Right lobe of liver (tissue), 4 donors: Measurements from ENCODE around the gene ZNF862.

Experiments
- POLR2A ChIP-seq: fragments of 450-650 bp; IDR thresholded peaks from one replicate; pipeline ENCODE4 v1.6.1; 2017; ENCODE audit warnings: antibody characterized with exemption, mild to moderate bottlenecking
- TF ChIP-seq, protein P1 (sequence below), 4 donors: fragments of 200-600 bp in 3 of 4; fragments of 450-650 bp in 1 of 4; IDR thresholded peaks; one replicate each; pipeline versions ENCODE4 v1.5.1 to v1.8.0; 2016 to 2022; ENCODE audit warnings: antibody characterized with exemption in 4 of 4, mild to moderate bottlenecking in 2 of 4
- donor health status: DM: no; HTN: no; CAD: no.
- donor health status: DM: no; HTN: no; CAD: no.
- donor health status: DM: no; HTN: yes; CAD: no.

DNA sequence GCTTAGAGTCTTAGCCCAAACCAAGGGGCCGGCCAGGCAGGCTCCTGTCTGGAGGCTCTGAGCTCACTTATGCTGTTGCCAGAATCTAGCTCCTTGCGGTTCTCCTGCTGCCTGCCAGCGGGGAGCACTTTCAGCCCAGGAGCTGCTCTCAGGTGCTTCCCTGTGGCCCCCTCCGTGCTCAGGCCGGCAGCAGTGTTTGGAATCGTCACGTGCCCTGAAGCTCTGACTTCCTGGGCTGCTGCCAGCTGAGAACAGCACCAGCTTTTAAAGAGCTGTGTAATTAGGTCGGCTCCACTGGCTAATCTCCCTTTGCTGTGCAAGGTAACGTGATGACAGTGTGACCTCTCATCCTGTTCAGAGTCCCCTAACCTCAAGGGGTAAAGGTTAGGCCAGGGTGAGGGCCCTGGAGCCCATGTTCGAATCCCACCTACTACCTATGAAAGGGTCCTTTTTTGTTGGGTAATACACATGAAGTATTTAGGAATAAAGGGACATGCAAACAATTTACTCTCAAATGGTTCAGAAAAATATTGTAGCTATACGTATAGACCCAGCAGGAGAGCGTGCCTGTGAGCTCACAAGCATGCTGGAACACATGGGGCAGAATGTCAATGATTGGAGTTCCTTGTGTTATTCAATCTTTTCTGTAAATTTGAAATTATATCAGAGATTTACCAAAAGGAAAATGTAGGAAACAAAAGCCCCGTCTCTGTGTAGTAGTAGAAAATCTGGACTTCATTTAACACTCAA, 16.6 kb downstream of the ZNF862 start:
- TF ChIP-seq, protein P1, sequence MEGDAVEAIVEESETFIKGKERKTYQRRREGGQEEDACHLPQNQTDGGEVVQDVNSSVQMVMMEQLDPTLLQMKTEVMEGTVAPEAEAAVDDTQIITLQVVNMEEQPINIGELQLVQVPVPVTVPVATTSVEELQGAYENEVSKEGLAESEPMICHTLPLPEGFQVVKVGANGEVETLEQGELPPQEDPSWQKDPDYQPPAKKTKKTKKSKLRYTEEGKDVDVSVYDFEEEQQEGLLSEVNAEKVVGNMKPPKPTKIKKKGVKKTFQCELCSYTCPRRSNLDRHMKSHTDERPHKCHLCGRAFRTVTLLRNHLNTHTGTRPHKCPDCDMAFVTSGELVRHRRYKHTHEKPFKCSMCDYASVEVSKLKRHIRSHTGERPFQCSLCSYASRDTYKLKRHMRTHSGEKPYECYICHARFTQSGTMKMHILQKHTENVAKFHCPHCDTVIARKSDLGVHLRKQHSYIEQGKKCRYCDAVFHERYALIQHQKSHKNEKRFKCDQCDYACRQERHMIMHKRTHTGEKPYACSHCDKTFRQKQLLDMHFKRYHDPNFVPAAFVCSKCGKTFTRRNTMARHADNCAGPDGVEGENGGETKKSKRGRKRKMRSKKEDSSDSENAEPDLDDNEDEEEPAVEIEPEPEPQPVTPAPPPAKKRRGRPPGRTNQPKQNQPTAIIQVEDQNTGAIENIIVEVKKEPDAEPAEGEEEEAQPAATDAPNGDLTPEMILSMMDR (IDR thresholded peaks at IDR 0.05): no peak
- no peak for TF ChIP-seq POLR2A
